Activated CD8-positive, alpha-beta memory T cell treated with anti-CD3 and anti-CD28 coated beads for 4 hours (primary cell): ENCODE data around the gene SLC28A2.
"Not testable (repeated sequence)": the region's sequence is repeated elsewhere in the genome, so short reads cannot be mapped to it uniquely, and the experiment has no call there.

ENCODE experiments used
- DNase-seq, 2 donors: peaks; one replicate each; pipeline ENCODE4 v3.0.0-alpha.2; 2020; ENCODE audit warnings: low read depth in 2 of 2

The SLC28A2 gene

DNA sequence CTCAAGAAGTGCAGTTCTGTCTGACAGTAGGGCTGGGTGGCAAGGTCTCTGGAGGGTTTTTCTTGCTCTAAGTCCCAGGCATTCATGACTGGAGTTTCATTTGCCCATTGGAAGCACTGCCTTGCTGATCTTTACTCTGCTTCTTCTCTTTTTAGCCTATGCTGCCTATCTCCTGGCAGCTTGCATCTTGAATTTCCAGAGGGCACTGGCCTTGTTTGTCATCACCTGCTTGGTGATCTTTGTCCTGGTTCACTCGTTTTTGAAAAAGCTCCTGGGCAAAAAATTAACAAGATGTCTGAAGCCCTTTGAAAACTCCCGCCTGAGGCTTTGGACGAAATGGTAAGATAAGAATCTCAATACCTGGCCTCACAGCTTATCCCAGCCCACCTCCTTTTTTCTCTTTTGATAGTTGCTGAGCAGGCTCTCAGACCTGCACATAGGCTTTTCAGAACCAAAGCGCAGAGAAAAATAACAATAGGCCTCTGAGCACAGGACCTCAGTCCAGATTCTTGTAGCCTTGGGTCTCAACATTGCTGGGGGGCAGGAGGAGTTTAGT is 10.9 kb downstream of the SLC28A2 start:
- DNase-seq: no peak

DNA sequence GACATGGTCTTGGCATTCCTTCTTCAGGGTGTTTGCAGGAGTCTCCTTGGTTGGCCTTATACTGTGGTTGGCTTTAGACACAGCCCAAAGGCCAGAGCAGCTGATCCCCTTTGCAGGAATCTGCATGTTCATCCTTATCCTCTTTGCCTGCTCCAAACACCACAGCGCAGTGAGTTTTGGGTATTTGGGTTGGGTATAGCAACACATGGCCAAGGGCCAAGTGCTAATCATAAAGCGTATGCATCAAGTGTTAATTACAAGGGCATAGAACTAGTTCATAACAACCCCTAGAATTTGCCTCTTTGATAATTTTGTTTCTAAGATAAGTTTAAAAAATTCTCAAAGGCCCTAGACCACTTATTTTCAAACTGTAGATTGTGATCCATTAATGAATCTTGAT is 11.8 kb downstream of the SLC28A2 start:
- DNase-seq: no peak

DNA sequence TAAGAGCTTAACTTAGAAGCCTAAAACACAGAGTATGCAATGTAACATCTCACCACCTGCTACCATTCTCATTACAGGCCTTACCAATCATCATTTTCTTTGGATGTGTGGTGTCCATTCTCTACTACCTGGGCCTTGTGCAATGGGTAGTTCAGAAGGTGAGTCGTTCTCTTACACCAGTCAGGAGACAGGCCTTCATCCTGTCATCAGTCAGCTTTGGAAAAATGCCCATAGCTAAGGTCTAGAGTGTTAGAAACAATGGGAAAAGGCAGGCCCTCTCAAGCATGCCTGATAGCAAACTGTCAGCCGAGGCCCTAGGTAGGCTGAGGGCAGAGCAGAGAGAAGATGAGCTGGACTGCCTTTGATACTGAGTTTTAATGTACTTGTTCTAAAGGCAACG is 13.5 kb downstream of the SLC28A2 start:
- no peak for DNase-seq

DNA sequence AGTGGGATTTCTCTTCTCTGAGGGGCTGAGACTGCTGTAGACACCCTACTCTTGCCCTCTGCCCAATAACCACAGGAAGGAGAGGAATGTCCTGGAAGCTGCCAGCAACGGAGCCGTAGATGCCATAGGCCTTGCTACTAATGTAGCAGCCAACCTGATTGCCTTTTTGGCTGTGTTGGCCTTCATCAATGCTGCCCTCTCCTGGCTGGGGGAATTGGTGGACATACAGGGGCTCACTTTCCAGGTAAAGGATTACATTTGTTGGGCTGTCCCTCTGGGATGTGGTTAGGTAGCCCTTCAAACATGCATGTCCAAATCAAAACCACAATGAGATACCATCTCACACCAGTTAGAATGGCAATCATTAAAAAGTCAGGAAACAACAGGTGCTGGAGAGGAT is 16.1 kb downstream of the SLC28A2 start:
- no peak for DNase-seq

DNA sequence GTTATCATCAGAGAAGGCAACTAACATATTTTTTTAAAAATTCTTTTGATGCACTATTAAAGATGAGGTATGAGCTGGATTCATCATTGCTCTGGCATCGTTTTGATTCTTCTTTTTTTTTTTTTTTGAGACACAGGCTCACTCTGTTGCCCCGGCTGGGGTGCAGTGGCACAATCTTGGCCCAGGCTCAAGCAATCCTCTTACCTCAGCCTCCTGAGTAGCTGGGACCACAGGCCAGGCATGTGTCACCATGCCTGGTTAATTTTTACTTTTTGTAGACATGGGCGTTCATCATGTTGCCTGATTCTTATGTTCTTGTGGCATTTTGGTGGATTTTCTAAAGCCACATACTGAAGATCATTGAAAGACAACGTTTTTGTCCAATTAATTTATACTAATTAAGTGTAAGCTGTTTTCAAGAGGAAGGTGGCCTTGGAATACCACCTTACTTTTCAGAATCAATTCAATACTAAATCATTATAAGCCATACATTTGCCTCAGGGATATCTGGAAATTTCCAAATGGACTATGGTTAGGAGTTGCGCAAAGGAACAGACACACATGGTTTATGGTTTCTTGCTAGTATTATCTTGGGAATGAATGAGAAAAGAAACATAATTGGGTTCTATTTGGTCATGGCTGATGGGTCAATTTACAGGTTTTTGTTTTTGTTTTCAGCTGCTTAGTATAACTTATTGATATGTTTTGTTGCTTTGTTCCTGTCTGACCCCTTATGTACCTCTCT is 22.8 kb downstream of the SLC28A2 start:
- DNase-seq: no peak

DNA sequence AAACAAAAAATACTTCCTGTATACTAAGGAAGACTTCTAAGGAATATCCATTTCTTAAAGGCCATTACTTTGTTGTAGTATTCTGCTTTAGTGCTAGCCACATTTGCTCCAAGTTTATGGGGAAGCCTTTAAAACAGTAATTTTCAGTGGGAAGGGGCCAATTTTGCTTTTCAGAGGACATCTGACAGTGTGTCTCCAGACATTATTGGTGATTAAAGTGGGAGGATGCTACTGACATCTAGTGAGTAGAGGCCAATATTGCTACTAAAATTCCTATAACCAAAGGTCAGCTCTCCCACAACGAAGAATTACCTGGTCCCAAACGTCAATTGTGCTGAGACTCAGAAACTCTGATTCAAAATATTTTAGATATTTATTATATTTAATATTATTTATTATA is 24.8 kb downstream of the SLC28A2 start:
- DNase-seq: no peak

DNA sequence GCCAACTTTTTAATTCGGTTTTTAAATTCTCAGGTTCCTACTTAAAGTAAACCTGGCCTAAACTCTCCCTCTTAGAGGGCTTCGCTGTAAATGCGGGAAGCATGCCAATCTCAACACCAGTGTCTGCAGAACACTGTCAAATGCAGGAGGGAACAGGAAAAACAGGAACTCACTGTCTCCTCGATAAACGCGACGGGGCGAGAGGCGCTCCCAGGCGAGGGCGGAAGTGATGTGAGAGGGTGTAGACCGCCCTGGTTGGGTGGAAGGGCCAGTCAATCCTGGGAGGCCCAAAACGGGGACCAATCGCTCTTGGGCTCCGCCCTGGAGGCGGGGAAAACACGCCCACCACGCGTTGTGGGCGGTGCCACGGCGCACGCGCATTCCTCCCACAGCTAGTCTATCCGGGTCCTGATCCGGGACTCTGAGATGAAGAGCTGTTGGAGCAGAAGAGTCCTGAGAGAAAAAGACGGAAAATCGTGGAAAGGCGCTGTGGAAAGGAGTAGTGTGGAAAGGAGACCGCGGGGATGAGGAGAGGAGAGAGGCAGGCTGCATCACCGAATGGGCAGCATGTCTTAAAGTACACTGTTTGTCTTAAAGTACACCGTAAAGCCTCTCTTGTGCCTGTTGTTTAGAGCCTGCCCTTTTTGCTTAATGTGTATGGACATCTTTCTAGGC is 27.1 kb downstream of the SLC28A2 start:
- peak; percentile 93 to 94 for DNase-seq

DNA sequence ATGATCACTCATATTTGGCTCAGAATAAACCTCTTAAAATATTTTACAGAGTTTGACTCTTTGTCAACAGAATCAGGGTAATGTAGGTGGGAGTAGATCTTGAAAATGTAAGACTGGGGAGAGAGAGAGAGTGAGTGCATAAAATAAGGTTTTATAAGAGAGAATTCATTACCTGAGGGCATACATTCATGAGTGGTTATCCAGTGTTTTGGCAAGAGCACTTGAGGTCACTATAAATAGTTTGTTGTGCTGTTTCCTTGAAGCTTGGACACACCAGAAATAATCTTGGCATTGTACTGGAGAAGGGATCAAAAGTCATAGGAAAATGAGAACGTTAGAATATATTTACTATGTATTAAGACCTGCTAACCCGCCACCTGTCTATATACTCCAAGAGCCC is 33.4 kb downstream of the SLC28A2 start:
- no peak for DNase-seq

DNA sequence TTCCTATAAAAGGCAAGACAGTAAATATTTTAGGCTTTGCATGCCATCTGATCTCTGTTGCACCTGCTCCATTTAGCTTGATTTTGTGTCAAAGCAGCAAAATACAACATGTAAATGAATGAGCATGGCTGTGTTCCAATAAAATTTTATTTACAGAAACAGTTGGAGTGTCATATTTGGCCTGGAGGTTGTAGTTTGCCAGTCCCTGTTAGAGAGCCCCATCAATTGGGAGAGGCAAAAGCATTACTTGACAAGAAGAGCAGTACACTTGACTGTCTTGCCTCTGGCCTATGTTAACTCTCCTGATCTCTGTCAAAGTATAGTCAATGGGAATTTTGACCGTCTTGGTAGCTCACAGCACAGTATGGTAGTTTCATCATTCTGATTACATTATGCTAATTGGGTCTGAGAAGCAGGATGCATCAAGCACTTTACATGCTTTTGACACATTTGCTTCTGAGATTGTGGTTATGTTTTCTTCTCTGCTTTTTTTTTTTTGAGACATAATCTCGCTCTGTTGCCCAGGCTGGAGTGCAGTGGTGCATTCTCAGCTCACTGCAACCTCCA is 35.4 kb downstream of the SLC28A2 start:
- DNase-seq: no peak

DNA sequence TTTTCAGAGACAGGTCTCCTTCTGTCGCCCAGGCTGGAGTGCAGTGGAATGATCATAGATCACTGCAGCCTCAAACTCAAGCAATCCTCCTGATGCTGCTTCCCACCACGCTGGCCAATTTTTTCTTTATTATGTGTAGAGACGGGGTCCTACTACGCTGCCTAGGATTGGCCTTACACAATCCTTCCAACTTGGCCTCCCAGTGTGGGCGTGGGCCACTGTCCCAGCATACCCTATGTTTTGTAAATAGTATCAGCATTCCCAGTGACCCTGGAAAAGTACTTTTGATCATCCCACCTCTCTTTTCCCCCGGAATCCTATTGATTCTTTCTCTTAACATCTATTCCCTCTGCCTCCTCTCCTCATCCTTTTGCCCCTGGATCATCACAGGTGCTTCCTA is 36.9 kb downstream of the SLC28A2 start:
- no peak for DNase-seq

DNA sequence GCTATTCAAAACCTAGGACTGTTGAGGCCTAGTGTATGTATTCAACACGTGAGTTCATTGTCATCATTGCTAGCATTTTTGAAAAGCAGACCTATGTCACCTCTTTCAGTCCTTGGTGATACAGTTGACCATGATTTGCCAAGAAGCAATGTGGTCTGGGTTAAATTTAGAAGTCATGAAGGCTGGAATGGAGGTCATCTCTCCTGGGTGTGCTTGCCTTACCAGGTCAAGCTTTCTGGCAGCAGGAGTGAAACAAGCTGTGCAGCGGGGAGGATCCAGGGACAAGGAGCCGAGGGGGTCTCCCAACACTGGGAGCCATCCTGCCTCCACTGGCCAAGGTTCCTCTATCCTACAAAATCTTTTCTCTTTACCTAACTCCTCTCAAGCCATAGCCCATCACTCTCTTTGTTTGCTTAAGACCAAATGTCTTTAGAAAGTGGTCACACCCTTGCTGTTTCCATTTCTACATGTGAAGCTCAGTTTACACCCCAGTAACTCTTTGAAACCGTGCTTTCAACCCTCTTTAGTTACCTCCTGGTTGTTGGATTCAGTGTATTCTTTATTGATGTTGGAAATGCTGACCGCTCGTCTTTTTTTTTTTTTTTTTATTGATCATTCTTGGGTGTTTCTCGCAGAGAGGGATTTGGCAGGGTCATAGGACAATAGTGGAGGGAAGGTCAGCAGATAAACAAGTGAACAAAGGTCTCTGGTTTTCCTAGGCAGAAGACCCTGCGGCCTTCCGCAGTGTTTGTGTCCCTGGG is 40.0 kb downstream of the SLC28A2 start:
- DNase-seq: no peak

DNA sequence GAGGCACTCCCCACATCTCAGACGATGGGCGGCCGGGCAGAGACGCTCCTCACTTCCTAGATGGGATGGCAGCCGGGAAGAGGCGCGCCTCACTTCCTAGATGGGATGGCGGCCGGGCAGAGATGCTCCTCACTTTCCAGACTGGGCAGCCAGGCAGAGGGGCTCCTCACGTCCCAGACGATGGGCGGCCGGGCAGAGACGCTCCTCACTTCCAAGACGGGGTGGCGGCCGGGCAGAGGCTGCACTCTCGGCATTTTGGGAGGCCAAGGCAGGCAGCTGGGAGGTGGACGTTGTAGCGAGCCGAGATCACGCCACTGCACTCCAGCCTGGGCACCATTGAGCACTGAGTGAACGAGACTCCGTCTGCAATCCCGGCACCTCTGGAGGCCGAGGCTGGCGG is 41.3 kb downstream of the SLC28A2 start:
- not testable (repeated sequence) for DNase-seq

DNA sequence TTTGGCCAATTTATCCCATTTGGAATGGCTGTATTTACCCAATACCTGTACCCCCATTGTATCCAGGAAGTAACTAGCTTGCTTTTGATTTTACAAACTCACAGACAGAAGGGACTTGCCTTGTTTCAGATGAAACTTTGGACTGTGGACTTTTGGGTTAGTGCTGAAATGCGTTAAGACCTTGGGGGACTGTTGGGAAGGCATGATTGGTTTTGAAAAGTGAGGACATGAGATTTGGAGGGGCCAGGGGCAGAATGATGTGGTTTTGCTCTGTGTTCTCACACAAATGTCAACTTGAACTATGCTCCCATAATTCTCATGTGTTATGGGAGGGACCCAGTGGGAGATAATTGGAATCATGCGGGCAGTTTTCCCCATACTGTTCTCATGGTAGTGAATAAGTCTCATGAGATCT is 46.9 kb downstream of the SLC28A2 start:
- not testable (repeated sequence) for DNase-seq

DNA sequence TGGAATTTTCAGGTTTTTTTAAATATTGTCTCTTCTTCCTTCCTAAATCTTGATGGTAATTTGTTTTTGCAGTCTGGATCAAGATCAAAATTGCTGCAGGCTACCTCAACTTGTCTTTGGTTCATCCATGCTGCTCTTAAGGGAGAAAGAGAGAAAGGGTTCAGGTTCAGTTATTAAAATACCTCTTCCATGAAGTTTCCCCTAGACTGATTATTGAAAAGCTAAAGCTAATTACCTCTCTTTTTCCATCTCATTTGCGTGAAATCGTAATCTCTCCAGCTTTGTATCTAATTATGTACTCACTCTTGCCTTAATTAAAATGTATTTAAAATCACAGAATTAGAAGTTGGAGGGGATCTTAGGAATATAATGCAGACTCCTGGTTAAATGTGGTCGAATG is 52.7 kb downstream of the SLC28A2 start:
- DNase-seq: no peak

DNA sequence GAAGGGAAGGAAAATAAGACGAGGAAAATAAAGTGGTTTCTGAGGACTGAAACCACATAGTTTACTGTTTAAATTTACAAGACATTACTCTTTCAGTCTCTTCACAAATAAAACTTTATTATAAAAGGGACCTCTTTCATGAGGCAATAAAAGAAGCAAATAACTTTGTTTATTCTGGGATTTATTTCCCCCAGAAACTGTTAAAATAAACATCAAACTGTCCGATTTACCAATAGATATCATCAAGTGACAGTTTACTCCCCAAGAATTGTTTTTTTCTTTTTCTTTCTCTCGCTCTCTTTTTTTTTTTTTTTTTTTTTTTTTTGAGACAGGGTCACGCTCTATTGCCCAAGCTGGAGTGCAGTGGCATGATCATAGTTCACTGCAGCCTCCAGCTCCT is 54.1 kb downstream of the SLC28A2 start:
- no peak for DNase-seq

DNA sequence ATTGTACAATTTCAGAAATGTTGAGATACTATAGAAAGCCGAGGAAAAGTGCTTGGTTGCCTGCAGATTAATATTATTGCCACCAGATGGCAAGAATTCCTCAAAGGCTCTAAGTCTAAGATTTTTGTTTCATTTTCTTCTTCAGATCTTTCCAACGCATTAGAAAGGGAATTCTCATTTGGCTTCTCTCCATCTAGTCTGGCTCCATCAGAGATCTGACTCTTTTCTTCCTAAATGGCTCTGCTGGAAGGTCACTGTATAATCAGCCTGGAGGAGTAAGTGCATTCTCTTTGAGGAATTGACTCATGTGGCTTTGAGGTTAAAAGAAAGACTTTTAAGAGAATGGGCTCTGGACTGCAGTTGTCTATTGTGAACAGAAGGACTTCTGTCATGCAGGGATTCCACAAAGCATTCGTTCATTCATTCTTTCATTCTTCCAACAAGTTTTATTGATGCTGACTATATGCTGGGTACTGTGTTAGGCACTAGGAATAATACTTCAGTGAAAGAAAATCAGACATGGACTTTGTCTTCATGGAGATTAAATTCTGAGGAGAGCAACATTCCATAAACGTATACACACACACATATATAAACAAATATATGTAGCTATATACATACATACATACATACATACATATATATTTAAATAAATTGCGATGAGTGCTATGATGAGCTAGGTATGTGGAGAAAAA is 55.3 kb downstream of the SLC28A2 start:
- no peak for DNase-seq

DNA sequence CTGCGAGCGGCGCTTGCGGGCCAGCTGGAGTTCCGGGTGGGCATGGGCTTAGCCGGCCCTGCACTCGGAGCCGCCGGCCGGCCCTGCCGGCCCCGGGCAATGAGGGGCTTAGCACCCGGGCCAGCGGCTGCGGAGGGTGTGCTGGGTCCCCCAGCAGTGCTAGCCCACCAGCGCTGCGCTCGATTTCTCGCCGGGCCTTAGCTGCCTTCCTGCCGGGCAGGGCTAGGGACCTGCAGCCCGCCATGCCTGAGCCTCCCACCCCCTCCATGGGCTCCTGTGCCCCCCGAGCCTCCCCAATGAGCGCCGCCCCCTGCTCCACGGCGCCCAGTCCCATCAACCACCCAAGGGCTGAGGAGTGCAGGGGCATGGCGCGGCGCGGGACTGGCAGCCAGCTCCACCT is 62.1 kb downstream of the SLC28A2 start:
- not testable (repeated sequence) for DNase-seq

DNA sequence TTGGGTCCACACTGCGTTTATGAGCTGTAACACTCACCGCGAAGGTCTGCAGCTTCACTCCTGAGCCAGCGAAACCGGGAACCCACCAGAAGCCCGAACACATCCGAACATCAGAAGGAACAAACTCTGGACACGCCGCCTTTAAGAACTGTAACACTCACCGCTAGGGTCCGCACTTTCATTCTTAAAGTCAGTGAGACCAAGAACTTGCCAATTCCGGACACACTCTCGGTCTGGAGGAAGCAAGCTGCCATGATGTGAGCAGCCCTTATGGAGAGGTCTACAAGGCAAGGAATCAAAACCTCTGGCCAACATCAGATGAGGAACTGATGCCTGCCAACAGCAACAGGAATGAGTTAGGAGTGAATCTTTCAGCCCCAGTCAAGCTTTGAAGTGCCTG is 62.9 kb downstream of the SLC28A2 start:
- no peak for DNase-seq

DNA sequence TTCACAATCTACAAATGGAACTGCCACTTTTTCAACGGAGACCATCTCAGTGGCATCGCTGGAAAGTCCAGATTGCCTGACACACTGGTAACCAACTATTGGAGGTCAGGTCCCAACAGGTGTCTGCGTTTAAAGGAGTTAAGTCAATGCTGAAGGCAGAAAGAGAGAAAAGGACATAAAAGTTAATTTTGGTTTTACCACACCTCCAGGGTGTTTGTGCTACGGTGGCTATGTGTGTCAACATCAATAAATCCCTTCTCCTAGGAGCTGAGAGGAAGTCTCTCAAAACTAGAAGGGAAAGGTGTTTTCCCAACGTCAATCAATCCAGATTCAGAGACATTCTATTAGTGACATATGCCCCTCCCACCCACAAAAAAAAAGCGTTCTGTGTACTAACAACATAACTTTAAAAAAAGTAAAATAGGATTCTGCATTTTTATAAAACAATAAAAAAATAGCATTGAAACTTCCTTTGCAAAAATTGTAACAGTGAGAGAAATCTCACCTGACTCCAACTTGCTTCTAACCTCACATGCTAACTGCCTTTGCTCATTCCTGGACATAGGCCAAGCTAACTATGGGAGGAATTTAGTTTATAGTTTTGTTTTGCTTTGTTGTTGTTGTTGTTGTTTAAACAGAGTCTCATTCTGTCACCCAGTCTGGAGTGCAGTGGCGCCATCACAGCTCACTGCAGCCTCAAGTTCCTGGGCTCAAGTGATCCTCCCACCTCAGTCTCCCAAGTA is 67.6 kb downstream of the SLC28A2 start:
- DNase-seq: no peak

DNA sequence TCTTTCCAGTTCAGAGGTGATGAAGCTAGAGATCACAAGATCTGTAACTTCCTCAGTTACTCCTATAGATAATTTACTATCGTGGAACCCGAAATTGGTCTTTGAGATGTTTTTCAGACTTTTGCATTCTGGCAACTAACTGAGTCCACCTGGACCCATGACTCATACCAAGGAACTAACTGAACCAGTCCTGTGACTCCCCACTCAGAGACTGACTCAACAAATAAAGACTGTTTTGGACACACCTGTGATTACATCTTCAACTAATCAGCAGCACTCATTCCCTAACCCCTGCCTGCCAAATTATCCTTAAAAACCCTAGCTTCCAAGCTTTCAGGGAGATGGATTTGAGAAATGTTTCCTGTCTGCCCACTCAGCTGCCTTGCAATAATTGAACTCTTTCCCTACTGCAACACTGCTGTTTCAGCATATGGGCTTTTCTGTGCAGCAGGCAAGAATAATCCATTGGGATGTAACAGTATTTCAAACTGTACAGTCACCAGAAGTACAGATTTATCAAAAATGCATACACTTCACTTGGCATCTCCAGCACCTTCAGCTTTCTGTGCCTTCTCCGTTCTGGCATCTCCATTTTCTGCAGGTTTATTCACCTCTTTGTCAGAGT is 68.7 kb downstream of the SLC28A2 start:
- DNase-seq: no peak
